ENCODE data around the gene CLASP1. TPM values are rescaled to one million over a fixed set of nuclear protein-coding genes. Genes with fewer than 3 reads are reported as not detected.

The CLASP1 gene
- total and polyA plus RNA-seq, 11 donors = 16.0 to 84.5 (median 60.2) TPM

DNA sequence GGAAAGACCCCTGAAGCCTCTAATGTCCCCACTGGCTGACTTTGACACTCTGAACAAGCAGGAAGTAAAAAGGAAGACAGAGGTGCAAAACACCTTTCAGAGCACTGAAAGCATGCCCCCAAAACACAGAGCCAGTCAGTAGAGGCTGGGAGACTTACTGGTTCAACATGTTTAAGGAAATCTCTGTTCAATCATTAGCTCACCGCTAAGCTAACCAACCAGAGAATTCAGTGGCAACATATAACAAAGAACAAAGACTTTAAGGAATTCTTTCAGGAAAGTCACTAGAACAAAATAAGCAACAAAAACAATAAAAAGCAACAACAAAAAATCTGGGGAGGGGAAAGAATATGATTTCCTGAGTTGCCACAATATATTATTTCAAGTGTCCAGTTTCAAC, 142.6 kb downstream of the CLASP1 start:
- H3K4me1 ChIP-seq = peaks cover 0 to 24% (median 8%) of the 10 kb centered on the region in 12 donors
- peaks cover 0 to 47% (median 22%) of the 10 kb centered on the region in 9 donors for H3K36me3 ChIP-seq
- WGBS, 4 donors = 88 to 93% (median 91%) methylated on average over 1 of the region's 1 CpG
- H3K9me3 ChIP-seq = peaks cover 0 to 11% (median 0%) of the 10 kb centered on the region in 12 donors
- no peak overlapping the region for H3K4me3 ChIP-seq
- peak overlapping the region in 1 of 12 donors; percentile 9 for H3K27ac ChIP-seq
- no peaks in the 10 kb centered on the region for H3K27me3 ChIP-seq
- DNase-seq (no peak), ATAC-seq (peak in 1 of 4 donors; percentile 9)
- no peak for TF ChIP-seq POLR2A (IDR thresholded peaks at IDR 0.05)
- TF ChIP-seq, protein P1, sequence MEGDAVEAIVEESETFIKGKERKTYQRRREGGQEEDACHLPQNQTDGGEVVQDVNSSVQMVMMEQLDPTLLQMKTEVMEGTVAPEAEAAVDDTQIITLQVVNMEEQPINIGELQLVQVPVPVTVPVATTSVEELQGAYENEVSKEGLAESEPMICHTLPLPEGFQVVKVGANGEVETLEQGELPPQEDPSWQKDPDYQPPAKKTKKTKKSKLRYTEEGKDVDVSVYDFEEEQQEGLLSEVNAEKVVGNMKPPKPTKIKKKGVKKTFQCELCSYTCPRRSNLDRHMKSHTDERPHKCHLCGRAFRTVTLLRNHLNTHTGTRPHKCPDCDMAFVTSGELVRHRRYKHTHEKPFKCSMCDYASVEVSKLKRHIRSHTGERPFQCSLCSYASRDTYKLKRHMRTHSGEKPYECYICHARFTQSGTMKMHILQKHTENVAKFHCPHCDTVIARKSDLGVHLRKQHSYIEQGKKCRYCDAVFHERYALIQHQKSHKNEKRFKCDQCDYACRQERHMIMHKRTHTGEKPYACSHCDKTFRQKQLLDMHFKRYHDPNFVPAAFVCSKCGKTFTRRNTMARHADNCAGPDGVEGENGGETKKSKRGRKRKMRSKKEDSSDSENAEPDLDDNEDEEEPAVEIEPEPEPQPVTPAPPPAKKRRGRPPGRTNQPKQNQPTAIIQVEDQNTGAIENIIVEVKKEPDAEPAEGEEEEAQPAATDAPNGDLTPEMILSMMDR (IDR thresholded peaks at IDR 0.05) = no peak
- intact Hi-C loops (cut with DNase I) = no loop called here

GRCh38 chr2:121505986-121506586, 143.2 kb downstream of the CLASP1 start:
- Histone ChIP-seq H3K27ac (peak overlapping the region in 1 of 12 donors; percentile 9), H3K9me3 (peaks cover 0 to 11% (median 0%) of the 10 kb centered on the region in 12 donors), H3K4me3 (no peak overlapping the region), H3K4me1 (peaks cover 0 to 24% (median 10%) of the 10 kb centered on the region in 12 donors), H3K27me3 (no peaks in the 10 kb centered on the region), H3K36me3 (peaks cover 0 to 53% (median 23%) of the 10 kb centered on the region in 9 donors)
- WGBS, 4 donors = 76 to 82% (median 79%) methylated on average over 4 of the region's 4 CpGs
- peak in 3 of 4 donors; percentile 36 to 74 (median 58) for ATAC-seq
- no peak for DNase-seq
- TF ChIP-seq, protein P1 (IDR thresholded peaks at IDR 0.05) = no peak
- TF ChIP-seq POLR2A (IDR thresholded peaks at IDR 0.05) = no peak
- intact Hi-C loops (cut with DNase I) = no loop called here

DNA sequence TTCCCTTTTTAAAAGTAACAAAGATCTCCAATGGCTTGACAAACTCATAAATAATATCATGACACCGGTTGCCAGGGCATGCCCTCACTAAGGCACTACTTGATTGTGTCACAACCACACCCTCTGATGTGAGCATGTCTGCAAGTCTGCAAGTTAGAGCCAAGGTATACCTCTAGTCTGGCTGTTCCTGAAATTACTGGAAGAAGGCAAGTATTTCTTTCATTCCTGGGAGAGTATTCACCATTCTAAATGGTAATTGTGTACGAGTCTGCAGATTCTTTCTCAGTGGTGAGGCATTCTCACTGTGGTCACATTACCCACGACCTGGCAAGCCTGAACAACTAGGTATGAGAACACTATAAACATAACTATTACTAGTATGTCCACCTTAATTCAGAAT, 144.3 kb downstream of the CLASP1 start:
- ATAC-seq (peak in 3 of 4 donors; percentile 22 to 65 (median 56)), DNase-seq (no peak)
- intact Hi-C loops (cut with DNase I) = no loop called here
- peaks cover 0 to 11% (median 0%) of the 10 kb centered on the region in 12 donors for H3K9me3 ChIP-seq
- no peaks in the 10 kb centered on the region for H3K27me3 ChIP-seq
- peaks cover 0 to 26% (median 12%) of the 10 kb centered on the region in 12 donors for H3K4me1 ChIP-seq
- WGBS, 4 donors = 71 to 89% (median 80%) methylated on average over 3 of the region's 3 CpGs
- TF ChIP-seq, protein P1 (IDR thresholded peaks at IDR 0.05) = no peak
- no peak for TF ChIP-seq POLR2A (IDR thresholded peaks at IDR 0.05)
- H3K27ac ChIP-seq = no peak overlapping the region
- no peak overlapping the region for H3K4me3 ChIP-seq
- H3K36me3 ChIP-seq = peaks cover 0 to 55% (median 32%) of the 10 kb centered on the region in 9 donors

GRCh38 chr2:121504316-121504715, 144.9 kb downstream of the CLASP1 start:
- ATAC-seq (no peak), DNase-seq (no peak)
- TF ChIP-seq, protein P1 (IDR thresholded peaks at IDR 0.05) = no peak
- no peak for TF ChIP-seq POLR2A (IDR thresholded peaks at IDR 0.05)
- Histone ChIP-seq H3K27me3 (no peaks in the 10 kb centered on the region), H3K27ac (no peak overlapping the region), H3K9me3 (peaks cover 0 to 17% (median 0%) of the 10 kb centered on the region in 12 donors), H3K4me1 (peaks cover 0 to 26% (median 12%) of the 10 kb centered on the region in 12 donors), H3K36me3 (peaks cover 0 to 51% (median 37%) of the 10 kb centered on the region in 9 donors), H3K4me3 (no peak overlapping the region)
- WGBS, 4 donors = 95 to 98% (median 97%) methylated on average over 2 of the region's 2 CpGs
- intact Hi-C loops (cut with DNase I) = no loop called here

All from heart left ventricle (tissue), 16 donors.